Vagina (tissue), 2 donors: ENCODE data around the gene HBEGF.

Experiments
- POLR2A ChIP-seq, 2 donors: fragments of 450-650 bp; IDR thresholded peaks; one replicate each; pipeline ENCODE4 v1.6.1; 2017; ENCODE audit warnings: antibody characterized with exemption in 2 of 2, mild to moderate bottlenecking in 2 of 2, moderate library complexity in 2 of 2
- TF ChIP-seq, protein P1 (sequence below), 3 experiments: fragments of 450-650 bp in 2 of 3; fragments of 200-600 bp in 1 of 3; sonication (generic) in 1 of 3; IDR thresholded peaks; one replicate each; pipeline ENCODE4 v1.5.1; 2017 to 2019; ENCODE audit warnings: antibody characterized with exemption in 3 of 3, mild to moderate bottlenecking in 2 of 3, moderate library complexity in 2 of 3

- TF ChIP-seq, protein P1, sequence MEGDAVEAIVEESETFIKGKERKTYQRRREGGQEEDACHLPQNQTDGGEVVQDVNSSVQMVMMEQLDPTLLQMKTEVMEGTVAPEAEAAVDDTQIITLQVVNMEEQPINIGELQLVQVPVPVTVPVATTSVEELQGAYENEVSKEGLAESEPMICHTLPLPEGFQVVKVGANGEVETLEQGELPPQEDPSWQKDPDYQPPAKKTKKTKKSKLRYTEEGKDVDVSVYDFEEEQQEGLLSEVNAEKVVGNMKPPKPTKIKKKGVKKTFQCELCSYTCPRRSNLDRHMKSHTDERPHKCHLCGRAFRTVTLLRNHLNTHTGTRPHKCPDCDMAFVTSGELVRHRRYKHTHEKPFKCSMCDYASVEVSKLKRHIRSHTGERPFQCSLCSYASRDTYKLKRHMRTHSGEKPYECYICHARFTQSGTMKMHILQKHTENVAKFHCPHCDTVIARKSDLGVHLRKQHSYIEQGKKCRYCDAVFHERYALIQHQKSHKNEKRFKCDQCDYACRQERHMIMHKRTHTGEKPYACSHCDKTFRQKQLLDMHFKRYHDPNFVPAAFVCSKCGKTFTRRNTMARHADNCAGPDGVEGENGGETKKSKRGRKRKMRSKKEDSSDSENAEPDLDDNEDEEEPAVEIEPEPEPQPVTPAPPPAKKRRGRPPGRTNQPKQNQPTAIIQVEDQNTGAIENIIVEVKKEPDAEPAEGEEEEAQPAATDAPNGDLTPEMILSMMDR (IDR thresholded peaks at IDR 0.05) = no peak
- TF ChIP-seq POLR2A (IDR thresholded peaks at IDR 0.05) = no peak
Measured at GRCh38 chr5:140294753-140295152, 51.6 kb downstream of the HBEGF start.
